Measurements from ENCODE around the gene ZBED4. TPM values are rescaled to one million over a fixed set of nuclear protein-coding genes. Genes with fewer than 3 reads are reported as not detected.
A peak's percentile ranks its signal among the peaks of the same experiment; 100 is the strongest.

Gene ZBED4
- total and polyA plus RNA-seq, 2 of the 13 experiments (the other 11 are each of a cell fraction or from before 2014, with no cell fraction given) = 5.4 to 9.6 TPM

GRCh38 chr22:49866134-49866533 is 12.5 kb downstream of the ZBED4 start (continued):
- TF ChIP-seq EEA1 (CRISPR knock-in tag; IDR thresholded peaks at IDR 0.05; ENCODE audit: borderline replicate concordance) (no peak), BATF2 (CRISPR knock-in tag; IDR thresholded peaks at IDR 0.05) (no peak), ZNF766 (CRISPR knock-in tag; IDR thresholded peaks at IDR 0.05; ENCODE audit: borderline replicate concordance) (no peak), NRL (CRISPR knock-in tag; IDR thresholded peaks at IDR 0.05; ENCODE audit: borderline replicate concordance) (no peak), KMT2A (CRISPR knock-in tag; IDR thresholded peaks at IDR 0.05) (no peak), ZNF3 (CRISPR knock-in tag; IDR thresholded peaks at IDR 0.05) (no peak), ZNF552 (CRISPR knock-in tag; IDR thresholded peaks at IDR 0.05; ENCODE audit: borderline replicate concordance) (no peak), ZNF253 (CRISPR knock-in tag; IDR thresholded peaks at IDR 0.05; ENCODE audit: borderline replicate concordance) (no peak)

GRCh38 chr22:49866646-49867045 is 13.0 kb downstream of the ZBED4 start:
- peak overlapping the region; percentile 57 for H3K4me2 ChIP-seq (ENCODE audit: low read depth, low read length)
- no peaks in the 10 kb centered on the region for H3K27me3 ChIP-seq (ENCODE audit: control insufficient read depth in 1 of 2, insufficient read depth in 2 of 2, low read length in 2 of 2)
- intact Hi-C loops (cut with micrococcal nuclease; ENCODE audit: unreplicated experiment) (no loop called here), in situ Hi-C loops (cut with HindIII; ENCODE audit: extremely low pct_ligation_motif_present, low pct_unique_long_range_greater_than_20kb) (no loop called here)
- H2AFZ ChIP-seq (ENCODE audit: low read length) = no peak overlapping the region
- ATAC-seq (no peak), DNase-seq (ENCODE audit: low spot score) (no peak), FAIRE-seq (no peak)
- peak overlapping the region; percentile 79 for H3K27ac ChIP-seq (ENCODE audit: extremely low read length, insufficient read depth, low read length)
- TF ChIP-seq HMGXB4 (CRISPR knock-in tag; IDR thresholded peaks at IDR 0.05; ENCODE audit: borderline replicate concordance in 1 of 2, low read depth in 1 of 2) (no peak), ZKSCAN5 (CRISPR knock-in tag; IDR thresholded peaks at IDR 0.05) (no peak), RORA (CRISPR knock-in tag; IDR thresholded peaks at IDR 0.05) (no peak)
- peaks cover 82% of the 10 kb centered on the region for H3K79me2 ChIP-seq (ENCODE audit: insufficient read depth, low read length)
- 92% methylated on average over 8 of the region's 8 CpGs for WGBS (ENCODE audit: low lambda C conversion rate)
- peaks cover 33% of the 10 kb centered on the region for H3K4me1 ChIP-seq (ENCODE audit: insufficient read depth, low read length)
- H3K36me3 ChIP-seq (replicated peaks in 1 of 2; ENCODE audit: control insufficient read depth in 1 of 2, insufficient read depth in 2 of 2, low read length in 2 of 2) = no peaks in the 10 kb centered on the region; a peak in 1 of 5 replicates
- CTCF ChIA-PET (ENCODE audit: low intra/inter-chr PET ratio, low total read pairs) = no interaction called here
- peak overlapping the region; percentile 41; the same call in 1 of the 2 replicates for H3K9ac ChIP-seq (ENCODE audit: insufficient read depth, low read depth, low read length)
- peaks cover 9% of the 10 kb centered on the region; the same call in 1 of the 2 replicates for H4K20me1 ChIP-seq (ENCODE audit: insufficient read depth, low read length)
- peaks cover 14% of the 10 kb centered on the region for H3K9me3 ChIP-seq (ENCODE audit: low read length)
- BruUV-seq (replicated peaks) = no TSS peak
- POLR2A ChIA-PET = no interaction called here
- H3K4me3 ChIP-seq (replicated peaks in 1 of 3; ENCODE audit: insufficient read depth in 1 of 3, low read depth in 2 of 3, low read length in 3 of 3) = peak overlapping the region in 1 of 3 experiments; percentile 30; a peak in 2 of 6 replicates

Measured in HepG2 (cell line).